ENCODE measurements around the gene HOXA3.

Gene HOXA3

GRCh38 chr7:27189295-27189996 lies 37.1 kb upstream of the HOXA3 start:
- DNase-seq (ENCODE audit: low read depth) = no peak

GRCh38 chr7:27188386-27189294 lies 36.3 kb upstream of the HOXA3 start:
- DNase-seq (ENCODE audit: low read depth) = no peak

GRCh38 chr7:27187475-27188385 lies 35.3 kb upstream of the HOXA3 start:
- no peak for DNase-seq (ENCODE audit: low read depth)

DNA sequence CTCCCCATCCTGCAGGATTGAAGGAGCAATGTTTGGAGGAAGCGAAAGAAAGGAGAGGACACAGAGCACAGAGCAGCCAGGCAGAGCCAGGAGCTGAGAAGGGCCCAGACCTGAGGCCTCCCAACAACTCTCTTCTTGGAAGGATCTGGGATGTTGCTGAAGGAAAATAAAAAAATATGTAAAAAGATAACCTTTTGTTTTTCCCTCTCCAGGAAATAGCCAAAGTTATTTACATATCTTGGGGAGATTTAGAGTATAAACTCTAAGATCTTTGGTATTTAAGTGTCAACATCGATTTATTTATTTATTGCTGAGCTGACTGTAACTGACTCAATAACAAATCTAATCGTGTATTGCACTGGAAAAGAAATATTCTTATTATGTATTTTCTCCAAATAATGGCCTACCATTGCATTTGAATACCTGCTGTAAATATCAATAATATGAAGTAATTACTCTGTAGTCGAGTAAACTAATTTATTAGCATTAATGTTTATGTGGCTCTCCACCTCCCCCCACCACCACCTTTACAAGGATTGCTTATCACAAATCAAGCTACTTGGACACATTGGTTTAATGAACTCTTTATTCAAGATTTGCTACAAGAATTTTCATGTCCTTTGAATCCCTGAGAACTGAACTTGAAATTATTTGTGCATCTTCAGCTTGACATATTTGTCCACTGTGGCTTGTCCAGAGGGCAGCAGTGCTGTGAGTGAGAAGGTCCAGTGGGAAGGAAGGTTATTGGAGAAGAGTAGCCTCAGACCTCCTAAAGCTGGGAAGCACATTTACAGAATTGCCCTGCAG lies 34.5 kb upstream of the HOXA3 start:
- DNase-seq (ENCODE audit: low read depth) = no peak

DNA sequence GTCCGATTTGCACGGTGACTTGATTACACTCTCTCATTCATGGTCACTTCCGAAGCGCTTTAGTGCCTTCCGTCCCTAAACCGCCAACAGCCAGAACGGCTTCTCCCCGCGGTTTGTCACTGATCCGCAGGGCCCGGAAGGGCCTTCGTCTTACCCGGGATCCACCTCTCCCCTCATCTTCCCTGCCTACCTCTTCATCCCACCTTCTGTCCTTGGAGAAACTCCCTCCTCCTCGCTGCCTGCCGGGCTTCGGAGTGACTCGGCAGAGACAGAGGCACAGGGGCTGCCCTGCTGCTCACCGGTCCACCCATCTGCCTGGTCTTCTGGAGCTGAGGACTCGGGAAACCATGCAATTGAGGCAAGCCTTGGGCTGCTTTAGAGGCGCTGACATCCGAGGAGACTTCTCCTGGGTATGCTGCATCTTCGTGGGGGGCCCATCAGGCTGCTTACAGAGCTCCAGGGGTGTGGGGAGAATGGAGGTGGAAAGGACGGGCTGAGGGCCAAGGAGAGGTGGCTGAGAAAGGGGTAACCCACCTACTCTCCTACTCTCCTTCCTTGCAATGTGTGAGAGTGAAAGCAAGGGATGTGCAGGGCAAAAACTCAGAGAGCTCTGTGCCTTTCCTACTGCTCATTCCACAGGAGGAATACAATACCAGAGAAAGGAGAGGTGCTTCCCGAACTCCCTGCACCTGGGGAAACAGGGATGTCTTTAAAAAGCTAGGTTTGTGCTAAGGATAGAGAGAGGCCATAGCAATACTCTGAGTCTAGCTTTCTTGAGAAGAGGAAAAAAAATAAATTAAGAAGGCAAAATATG lies 33.7 kb upstream of the HOXA3 start:
- no peak for DNase-seq (ENCODE audit: low read depth)

DNA sequence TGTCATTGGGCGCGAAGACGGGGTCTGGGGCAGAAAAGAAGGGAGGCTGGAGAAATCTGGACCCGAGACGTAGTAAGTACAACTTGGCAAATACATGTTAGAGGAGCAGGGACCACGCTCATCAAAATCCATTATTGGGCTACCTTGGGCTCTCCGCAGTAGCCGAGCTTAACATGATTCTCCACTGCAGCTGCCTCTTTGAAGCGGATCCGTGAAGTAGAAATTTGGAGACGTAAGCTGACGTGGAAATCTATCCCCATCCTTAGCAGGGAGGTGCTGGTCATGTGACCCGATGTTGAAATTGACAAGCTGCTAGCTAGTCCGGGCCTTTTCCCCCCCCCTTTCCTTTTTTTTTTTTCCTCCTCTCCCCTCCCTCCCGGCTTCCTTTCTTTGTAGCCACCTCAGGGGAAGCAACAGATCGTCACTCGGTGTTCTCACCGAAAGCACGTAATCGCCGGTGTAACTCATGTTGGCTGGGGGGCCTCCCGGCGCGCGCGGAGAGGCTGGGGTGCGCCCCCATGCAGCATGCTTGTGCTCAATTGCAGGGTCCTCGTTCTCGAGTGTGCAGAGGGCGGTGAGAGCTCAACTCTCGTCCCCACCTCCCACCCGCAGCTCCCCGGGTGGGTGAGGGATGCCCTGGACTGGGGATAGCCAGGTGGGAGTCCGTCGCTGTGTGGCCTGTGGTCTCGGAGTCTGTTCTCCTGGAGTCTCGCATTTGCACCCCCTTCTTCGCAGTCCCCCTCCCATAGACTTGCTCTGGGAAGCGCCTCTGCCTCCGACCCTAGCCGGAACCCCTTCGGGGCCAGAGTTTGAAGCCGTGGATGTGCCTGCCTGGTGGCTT lies 32.9 kb upstream of the HOXA3 start, which contains the start of gene HOXA11:
Gene HOXA11 (minus strand): TSS at position 220 of the 841 bp plus-strand sequence. CDS start 88 bp downstream, at position 132.
- DNase-seq (ENCODE audit: low read depth) = no peak

DNA sequence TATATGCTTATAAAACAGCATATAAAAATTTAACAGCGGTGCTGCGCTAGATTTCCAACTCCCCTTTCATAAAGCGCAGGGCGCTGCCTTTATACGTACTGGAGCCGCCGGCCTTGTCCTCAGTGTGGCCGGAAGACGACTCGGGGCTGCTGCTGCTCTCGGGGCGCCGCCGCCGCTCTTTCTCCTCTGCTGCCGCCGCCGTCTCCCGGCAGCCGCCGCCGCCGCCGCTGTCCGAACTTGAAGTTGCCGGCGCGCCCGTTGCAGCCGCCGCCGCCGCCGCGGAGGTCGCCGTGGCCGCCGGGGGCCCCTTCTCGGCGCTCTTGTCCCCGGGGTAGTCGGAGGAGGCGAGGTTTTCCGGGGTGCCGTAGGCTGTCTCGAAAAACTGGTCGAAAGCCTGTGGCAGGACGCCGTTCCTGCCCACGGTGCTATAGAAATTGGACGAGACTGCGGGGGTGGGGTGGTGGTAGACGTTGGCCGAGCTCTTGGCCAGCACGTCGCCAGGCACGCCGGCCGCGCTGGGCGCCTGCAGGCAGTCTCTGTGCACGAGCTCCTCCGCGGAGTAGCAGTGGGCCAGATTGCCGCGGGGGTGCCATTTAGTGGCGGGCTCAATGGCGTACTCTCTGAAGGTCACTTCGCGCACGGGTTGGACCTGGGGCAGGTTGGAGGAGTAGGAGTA lies 32.1 kb upstream of the HOXA3 start:
- no peak for DNase-seq (ENCODE audit: low read depth)

- DNase-seq (ENCODE audit: low read depth) = no peak
Measured at GRCh38 chr7:27183682-27184336, 31.4 kb upstream of the HOXA3 start.

- no peak for DNase-seq (ENCODE audit: low read depth)
Measured at GRCh38 chr7:27182861-27183681, 30.7 kb upstream of the HOXA3 start.

- DNase-seq (ENCODE audit: low read depth) = no peak
Measured at GRCh38 chr7:27182285-27182841, 30.0 kb upstream of the HOXA3 start.

DNA sequence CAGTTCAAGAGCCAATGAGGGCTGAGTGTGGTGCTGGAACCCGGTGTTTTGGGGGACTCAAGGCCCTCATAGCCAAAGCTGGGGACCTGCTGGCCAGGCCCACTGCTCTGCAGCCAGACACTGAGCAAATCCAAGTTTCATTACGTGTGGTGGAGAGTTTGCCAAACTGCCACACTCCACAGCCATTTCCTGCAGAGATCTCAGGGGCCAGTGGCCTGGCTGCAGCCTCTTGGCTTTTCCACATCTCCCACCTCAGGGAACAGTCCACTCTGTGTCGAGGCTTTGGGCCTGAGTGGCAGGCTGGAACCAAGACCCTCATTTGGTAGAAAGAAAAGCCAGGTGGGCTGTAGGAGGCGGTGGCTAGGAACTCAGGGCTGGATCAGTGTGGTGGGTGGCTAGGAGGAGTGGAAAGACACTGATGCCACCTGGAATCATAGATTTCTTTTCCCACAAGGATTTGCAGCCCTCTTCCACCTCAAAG lies 29.5 kb upstream of the HOXA3 start:
- no peak for DNase-seq (ENCODE audit: low read depth)

DNA sequence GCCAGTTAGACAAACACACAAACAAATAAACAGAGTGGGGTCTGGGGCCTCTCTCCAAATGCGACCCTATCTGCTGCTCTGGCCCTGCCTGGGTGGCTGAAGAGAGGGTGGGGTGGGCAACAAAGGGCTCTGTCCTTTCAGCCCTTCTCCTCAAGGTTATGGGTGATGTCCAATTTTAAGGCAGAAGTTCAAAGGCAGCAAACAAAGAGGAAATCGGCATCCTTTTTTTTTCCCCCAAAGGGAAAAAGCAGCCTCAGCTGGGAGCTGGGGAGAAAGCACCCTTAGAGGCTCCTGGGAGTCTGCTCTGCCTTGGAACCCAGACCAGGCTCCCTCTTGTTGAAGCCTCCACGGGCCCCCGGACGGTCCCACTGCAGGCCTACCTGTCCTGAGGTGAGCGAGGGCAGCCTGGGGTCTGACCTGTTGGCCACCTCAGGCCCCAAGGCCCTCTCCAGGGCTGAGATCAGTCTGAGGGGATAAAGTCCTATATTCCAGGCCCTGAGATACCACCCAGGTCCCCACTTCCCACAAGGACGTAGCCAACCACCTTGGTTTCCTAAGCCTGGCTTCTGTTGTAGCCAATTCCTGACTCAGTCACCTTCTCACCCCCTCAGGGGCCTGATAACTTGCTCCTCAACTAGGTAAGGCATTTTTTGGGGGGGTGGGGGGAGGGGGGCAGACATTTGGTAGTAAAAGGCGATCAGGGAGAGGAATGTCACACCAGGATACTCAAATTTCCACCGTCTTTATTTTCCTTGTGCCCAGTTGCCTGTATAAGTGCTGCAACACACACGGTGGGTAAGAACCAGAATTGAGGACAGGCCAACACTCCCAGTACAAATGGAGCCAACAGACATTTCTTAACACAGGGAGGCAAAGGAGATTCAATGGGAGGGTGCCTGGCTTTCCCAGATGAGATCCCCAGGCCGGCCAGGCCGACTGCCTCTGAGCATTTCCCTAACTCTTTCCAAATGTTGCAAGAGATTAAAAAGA lies 28.3 kb upstream of the HOXA3 start:
- no peak for DNase-seq (ENCODE audit: low read depth)

DNA sequence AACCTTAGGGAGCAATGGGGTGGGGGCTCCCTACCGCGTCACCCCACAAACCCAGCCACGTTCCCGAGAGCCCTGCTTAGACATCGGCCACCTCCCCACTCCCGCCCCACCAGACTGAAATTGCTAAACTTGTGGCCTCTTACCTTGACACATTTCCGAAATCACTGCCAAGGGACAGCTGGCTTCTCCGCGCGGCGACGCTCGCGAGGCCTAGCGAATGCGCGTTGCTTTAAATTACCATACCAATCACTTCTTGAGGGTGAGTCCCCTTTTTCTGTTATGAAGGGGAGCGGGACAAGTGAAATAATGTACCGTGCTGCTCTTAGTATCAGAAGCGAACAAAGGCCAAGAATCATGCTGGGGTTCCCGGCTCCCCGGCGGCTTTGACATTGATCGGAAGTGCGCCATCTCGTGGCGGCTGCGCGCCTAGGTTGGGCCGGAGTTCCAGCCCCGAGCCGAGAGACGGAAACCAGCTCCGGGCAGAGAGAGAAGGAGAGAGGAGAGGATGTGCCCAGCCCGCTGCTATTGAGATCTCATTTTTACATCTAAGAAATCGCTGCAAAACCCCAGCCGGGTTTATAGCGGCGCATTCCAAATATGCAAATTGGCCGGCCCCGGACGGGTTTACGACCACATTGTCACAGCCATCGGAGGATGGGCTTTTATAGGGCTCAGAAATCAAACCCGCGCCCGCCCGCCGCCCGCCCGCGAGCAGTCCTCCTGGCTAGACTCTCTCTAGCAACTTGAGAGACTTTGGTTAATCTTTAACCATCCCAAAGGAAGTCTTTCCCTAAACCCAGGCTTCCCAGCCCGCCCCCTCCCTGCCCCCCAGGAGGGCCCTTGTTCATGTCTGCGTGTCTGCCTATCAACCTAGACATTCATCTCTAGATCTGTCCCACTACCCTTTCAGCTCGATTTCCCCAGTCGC lies 27.4 kb upstream of the HOXA3 start:
- peak; percentile 48 for DNase-seq (ENCODE audit: low read depth)

DNA sequence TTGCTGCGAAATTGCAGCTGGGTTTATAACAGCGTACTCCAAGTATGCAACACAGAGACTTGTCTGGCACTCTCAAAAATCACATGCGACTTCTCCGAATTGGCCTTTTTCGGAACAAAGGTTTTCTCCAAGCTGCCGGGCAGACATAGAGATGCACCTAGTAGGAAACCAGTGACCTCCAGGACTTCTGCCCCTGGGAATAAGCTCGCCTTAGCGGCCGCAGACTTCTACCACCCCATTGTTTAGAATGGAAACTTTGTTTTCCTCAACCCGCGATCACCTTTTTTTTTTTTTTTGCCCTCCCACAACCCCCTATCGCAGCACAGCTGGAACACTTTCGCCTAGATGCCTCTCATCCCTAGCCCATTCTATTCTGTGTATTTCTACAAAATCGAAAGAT lies 26.6 kb upstream of the HOXA3 start:
- DNase-seq (ENCODE audit: low read depth) = no peak

DNA sequence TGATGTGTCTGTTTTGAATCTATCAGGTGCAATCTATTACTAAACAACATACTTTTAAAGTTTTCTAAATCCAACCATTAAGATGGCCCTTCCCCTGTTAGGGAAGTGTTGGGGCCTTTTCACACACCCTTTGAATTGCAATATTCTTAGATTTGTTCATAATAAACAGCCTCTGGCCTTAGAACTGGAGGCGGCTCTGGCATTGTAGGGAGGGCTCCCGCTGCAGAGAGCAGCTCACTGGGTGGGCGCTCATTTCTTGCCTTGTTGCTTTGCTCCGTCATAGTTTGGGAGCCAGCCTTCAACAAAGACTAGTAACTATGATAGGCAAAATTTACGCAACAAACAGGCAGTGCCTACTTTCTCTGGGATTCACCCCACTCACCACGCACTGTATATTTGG lies 26.0 kb upstream of the HOXA3 start:
- no peak for DNase-seq (ENCODE audit: low read depth)

Measured in stimulated activated CD8-positive, alpha-beta memory T cell treated with anti-CD3 and anti-CD28 coated beads, Interleukin-12 subunit alpha, Interleukin-12 subunit beta, amount 100 ng/mL, for 1 hour (primary cell).